HFF-Myc (cell line): Measurements from ENCODE around the gene RNF114.

ENCODE experiments used
- DNase-seq: peaks from one replicate; pipeline ENCODE4 v3.0.0-alpha.2; 2011; ENCODE audit warnings: low read depth; ENCODE audit errors: extremely low read depth
- H3K4me3 ChIP-seq: replicated peaks from 2 replicates; pipeline ENCODE4 v1.5.1; 2011; ENCODE audit warnings: low read depth, mild to moderate bottlenecking, control low read depth, low read length
- TF ChIP-seq, protein P1 (sequence below): IDR thresholded peaks from 2 replicates; pipeline ENCODE4 v1.5.1; 2012; ENCODE audit warnings: mild to moderate bottlenecking, low read depth, low read length, control low read depth; ENCODE audit errors: missing control alignments

Gene RNF114

GRCh38 chr20:49980140-49981008 is 44.2 kb downstream of the RNF114 start:
- no peak overlapping the region for H3K4me3 ChIP-seq
- no peak for DNase-seq
- TF ChIP-seq, protein P1, sequence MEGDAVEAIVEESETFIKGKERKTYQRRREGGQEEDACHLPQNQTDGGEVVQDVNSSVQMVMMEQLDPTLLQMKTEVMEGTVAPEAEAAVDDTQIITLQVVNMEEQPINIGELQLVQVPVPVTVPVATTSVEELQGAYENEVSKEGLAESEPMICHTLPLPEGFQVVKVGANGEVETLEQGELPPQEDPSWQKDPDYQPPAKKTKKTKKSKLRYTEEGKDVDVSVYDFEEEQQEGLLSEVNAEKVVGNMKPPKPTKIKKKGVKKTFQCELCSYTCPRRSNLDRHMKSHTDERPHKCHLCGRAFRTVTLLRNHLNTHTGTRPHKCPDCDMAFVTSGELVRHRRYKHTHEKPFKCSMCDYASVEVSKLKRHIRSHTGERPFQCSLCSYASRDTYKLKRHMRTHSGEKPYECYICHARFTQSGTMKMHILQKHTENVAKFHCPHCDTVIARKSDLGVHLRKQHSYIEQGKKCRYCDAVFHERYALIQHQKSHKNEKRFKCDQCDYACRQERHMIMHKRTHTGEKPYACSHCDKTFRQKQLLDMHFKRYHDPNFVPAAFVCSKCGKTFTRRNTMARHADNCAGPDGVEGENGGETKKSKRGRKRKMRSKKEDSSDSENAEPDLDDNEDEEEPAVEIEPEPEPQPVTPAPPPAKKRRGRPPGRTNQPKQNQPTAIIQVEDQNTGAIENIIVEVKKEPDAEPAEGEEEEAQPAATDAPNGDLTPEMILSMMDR, result no peak

GRCh38 chr20:49981218-49982071 is 45.2 kb downstream of the RNF114 start:
- TF ChIP-seq, protein P1, result no peak
- DNase-seq, result no peak
- no peak overlapping the region for H3K4me3 ChIP-seq

GRCh38 chr20:49982072-49982345 is 45.8 kb downstream of the RNF114 start:
- H3K4me3 ChIP-seq, result peak overlapping the region; percentile 94; the same call in 1 of the 2 replicates
- DNase-seq, result no peak
- TF ChIP-seq, protein P1, result no peak

GRCh38 chr20:49982346-49983122 is 46.3 kb downstream of the RNF114 start, which contains the start of gene SNAI1:
Gene SNAI1, plus strand, starts transcription at chr20:49982980. Its CDS starts 80 bp downstream, at chr20:49983060.
- TF ChIP-seq, protein P1, result peak; percentile 48

GRCh38 chr20:49983123-49983847 is 47.1 kb downstream of the RNF114 start:
- no peak for DNase-seq
- TF ChIP-seq, protein P1, result no peak
- peak overlapping the region; percentile 94 for H3K4me3 ChIP-seq

More at GRCh38 chr20:49982346-49983122, 46.3 kb downstream of the RNF114 start, which contains the start of gene SNAI1:
- H3K4me3 ChIP-seq, result peak within 1 kb of the TSS; percentile 94
- no peak for DNase-seq
